ENCODE data around the gene SCNN1B. TPM values are rescaled to one million over a fixed set of nuclear protein-coding genes. Genes with fewer than 3 reads are reported as not detected.
"Not testable (repeated sequence)": the region's sequence is repeated elsewhere in the genome, so short reads cannot be mapped to it uniquely, and the experiment has no call there.

SCNN1B gene
- polyA plus RNA-seq, 3 donors from 2014 or later, result not detected

- H3K27ac Mint-ChIP-seq, result no peak overlapping the region
- peaks cover 0 to 2% (median 0%) of the 10 kb centered on the region in 3 donors for H3K27me3 Mint-ChIP-seq (ENCODE audit: low read depth in 3 of 3)
- DNase-seq, result no peak
- no peaks in the 10 kb centered on the region for H3K36me3 Mint-ChIP-seq
- H3K4me1 Mint-ChIP-seq, result no peaks in the 10 kb centered on the region
- H3K4me3 Mint-ChIP-seq, result no peak overlapping the region
- no peaks in the 10 kb centered on the region for H3K9me3 Mint-ChIP-seq
Observed at GRCh38 chr16:23377071-23377931, 75.2 kb downstream of the SCNN1B start.

GRCh38 chr16:23378256-23378655 is 76.2 kb downstream of the SCNN1B start:
- Mint-ChIP-seq H3K27me3 (ENCODE audit: low read depth in 3 of 3) (peaks cover 0 to 2% (median 0%) of the 10 kb centered on the region in 3 donors), H3K27ac (no peak overlapping the region), H3K4me3 (no peak overlapping the region), H3K36me3 (no peaks in the 10 kb centered on the region), H3K9me3 (no peaks in the 10 kb centered on the region), H3K4me1 (no peaks in the 10 kb centered on the region)
- DNase-seq, result no peak

- no peak overlapping the region for H3K4me3 Mint-ChIP-seq
- no peak for DNase-seq
- H3K9me3 Mint-ChIP-seq, result no peaks in the 10 kb centered on the region
- peaks cover 0 to 2% (median 0%) of the 10 kb centered on the region in 3 donors for H3K27me3 Mint-ChIP-seq (ENCODE audit: low read depth in 3 of 3)
- H3K4me1 Mint-ChIP-seq, result no peaks in the 10 kb centered on the region
- H3K36me3 Mint-ChIP-seq, result no peaks in the 10 kb centered on the region
- no peak overlapping the region for H3K27ac Mint-ChIP-seq
Observed at GRCh38 chr16:23378921-23379320, 76.8 kb downstream of the SCNN1B start.

DNA sequence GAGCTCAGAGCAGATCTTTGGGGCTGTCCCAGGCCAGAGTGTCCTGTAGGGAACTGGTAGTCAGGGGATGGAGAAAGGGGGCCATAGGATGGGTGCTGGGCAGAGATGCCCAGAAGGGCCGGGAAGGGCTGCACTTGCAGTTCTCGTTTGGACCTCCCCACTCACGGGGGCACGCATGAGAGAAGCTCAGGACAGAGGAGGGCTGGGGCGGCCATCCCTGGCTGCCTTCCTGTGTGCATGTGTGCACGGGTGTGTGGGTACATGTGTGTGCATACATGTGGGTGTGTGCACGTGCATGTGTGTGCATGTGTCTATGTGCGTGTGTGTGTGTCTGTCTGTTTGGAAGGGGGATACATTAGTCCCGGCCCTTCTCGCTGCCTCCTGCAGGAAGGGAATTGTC is 77.6 kb downstream of the SCNN1B start:
- Mint-ChIP-seq H3K27me3 (ENCODE audit: low read depth in 3 of 3) (peaks cover 0 to 2% (median 0%) of the 10 kb centered on the region in 3 donors), H3K36me3 (no peaks in the 10 kb centered on the region), H3K4me1 (no peaks in the 10 kb centered on the region), H3K4me3 (no peak overlapping the region), H3K27ac (no peak overlapping the region), H3K9me3 (no peaks in the 10 kb centered on the region)
- no peak for DNase-seq

DNA sequence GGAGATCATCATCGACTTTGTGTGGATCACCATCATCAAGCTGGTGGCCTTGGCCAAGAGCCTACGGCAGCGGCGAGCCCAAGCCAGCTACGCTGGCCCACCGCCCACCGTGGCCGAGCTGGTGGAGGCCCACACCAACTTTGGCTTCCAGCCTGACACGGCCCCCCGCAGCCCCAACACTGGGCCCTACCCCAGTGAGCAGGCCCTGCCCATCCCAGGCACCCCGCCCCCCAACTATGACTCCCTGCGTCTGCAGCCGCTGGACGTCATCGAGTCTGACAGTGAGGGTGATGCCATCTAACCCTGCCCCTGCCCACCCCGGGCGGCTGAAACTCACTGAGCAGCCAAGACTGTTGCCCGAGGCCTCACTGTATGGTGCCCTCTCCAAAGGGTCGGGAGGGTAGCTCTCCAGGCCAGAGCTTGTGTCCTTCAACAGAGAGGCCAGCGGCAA is 78.4 kb downstream of the SCNN1B start:
- Mint-ChIP-seq H3K9me3 (no peaks in the 10 kb centered on the region), H3K27me3 (ENCODE audit: low read depth in 3 of 3) (peaks cover 0 to 4% (median 0%) of the 10 kb centered on the region in 3 donors), H3K27ac (no peak overlapping the region), H3K4me3 (no peak overlapping the region), H3K36me3 (no peaks in the 10 kb centered on the region), H3K4me1 (no peaks in the 10 kb centered on the region)
- no peak for DNase-seq

DNA sequence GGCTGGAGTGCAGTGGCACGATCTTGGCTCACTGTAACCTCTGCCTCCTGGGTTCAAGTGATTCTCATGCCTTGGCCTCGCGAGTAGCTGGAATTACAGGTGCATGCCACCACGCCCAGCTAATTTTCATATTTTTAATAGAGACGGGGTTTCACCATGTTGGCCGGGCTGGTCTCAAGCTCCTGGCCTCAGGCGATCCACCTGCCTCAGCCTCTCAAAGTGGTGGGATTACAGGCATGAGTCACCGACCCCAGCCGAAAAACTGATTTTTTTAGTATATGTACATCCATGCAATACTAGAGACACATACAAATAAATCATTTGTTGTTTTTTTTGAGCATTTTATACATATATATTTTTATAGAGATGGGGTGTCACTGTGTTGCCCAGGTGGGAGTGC is 79.6 kb downstream of the SCNN1B start:
- not testable (repeated sequence) for H3K4me3 Mint-ChIP-seq; H3K4me1 Mint-ChIP-seq; DNase-seq; H3K27ac Mint-ChIP-seq; H3K36me3 Mint-ChIP-seq; H3K9me3 Mint-ChIP-seq; H3K27me3 Mint-ChIP-seq (ENCODE audit: low read depth in 3 of 3)

DNA sequence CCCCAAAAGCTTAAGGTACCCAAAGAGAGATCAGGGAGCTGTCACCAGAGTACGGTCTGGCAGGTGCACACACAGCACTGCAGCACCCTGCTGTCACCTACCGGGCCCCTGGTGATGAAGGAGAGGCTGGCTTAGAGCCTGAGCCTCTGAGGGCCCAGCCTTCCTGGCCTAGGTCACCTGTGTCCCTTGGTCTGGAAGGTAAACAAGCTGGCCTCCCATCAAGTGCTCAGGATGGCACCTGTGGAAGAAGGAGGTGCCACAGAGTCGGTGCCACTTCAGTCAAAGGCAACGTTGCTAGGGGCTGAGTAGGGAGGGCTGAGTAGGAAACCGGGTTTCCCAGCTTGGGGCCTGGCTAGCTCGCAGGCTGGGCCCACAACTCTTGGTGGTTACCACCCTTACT is 80.2 kb downstream of the SCNN1B start:
- DNase-seq, result no peak
- H3K36me3 Mint-ChIP-seq, result no peaks in the 10 kb centered on the region
- H3K4me3 Mint-ChIP-seq, result no peak overlapping the region
- no peak overlapping the region for H3K27ac Mint-ChIP-seq
- no peaks in the 10 kb centered on the region for H3K9me3 Mint-ChIP-seq
- H3K27me3 Mint-ChIP-seq (ENCODE audit: low read depth in 3 of 3), result peaks cover 0 to 2% (median 0%) of the 10 kb centered on the region in 3 donors
- H3K4me1 Mint-ChIP-seq, result no peaks in the 10 kb centered on the region

DNA sequence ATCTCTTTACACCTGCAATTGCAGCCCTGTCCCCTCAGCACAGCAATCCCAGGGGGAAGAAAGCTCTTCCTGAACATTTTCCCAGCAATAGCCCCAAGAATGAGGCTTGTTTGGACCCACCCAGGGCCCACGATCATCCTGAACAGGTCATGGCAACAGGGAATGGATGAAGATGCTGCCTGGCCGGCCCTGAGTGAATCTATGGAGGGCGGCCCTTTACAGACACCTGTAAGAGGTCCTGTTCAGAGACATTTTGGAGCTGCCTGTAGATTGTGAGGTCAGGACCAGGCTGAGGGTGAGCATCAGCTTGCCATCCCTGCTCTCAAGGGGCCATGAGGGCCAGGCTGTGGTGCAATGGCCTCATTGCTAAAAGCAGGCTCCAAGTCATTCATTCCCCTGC is 81.8 kb downstream of the SCNN1B start:
- no peak for DNase-seq
- H3K36me3 Mint-ChIP-seq, result peaks cover 0 to 3% (median 3%) of the 10 kb centered on the region in 3 donors
- no peaks in the 10 kb centered on the region for H3K4me1 Mint-ChIP-seq
- no peaks in the 10 kb centered on the region for H3K9me3 Mint-ChIP-seq
- no peak overlapping the region for H3K27ac Mint-ChIP-seq
- no peak overlapping the region for H3K4me3 Mint-ChIP-seq
- H3K27me3 Mint-ChIP-seq (ENCODE audit: low read depth in 3 of 3), result peaks cover 0 to 2% (median 0%) of the 10 kb centered on the region in 3 donors

DNA sequence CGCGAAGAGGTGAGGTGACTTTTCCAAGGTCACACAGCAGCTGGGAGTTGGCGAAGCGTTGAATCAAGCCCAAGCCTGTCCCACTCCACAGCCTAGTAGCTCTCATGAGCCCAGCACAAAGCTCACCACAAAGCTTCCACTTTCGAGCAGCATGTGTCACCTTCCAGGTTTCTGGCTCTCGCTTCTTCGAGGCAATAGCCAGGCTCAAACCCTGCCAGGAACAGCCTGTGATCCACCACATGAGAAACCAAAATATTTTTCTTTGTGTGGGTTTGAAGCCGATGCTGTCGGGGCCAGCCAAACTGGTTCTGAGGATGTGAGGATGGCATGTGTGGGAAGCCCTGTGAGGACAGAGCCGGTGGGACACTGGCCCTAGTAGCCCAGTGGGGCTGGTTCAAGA is 82.8 kb downstream of the SCNN1B start:
- no peak overlapping the region for H3K4me3 Mint-ChIP-seq
- H3K27ac Mint-ChIP-seq, result no peak overlapping the region
- no peak for DNase-seq
- peaks cover 0 to 2% (median 0%) of the 10 kb centered on the region in 3 donors for H3K27me3 Mint-ChIP-seq (ENCODE audit: low read depth in 3 of 3)
- H3K36me3 Mint-ChIP-seq, result peaks cover 0 to 9% (median 8%) of the 10 kb centered on the region in 3 donors
- H3K9me3 Mint-ChIP-seq, result no peaks in the 10 kb centered on the region
- no peaks in the 10 kb centered on the region for H3K4me1 Mint-ChIP-seq

- H3K9me3 Mint-ChIP-seq, result no peaks in the 10 kb centered on the region
- H3K4me3 Mint-ChIP-seq, result no peak overlapping the region
- H3K27me3 Mint-ChIP-seq (ENCODE audit: low read depth in 3 of 3), result peaks cover 0 to 2% (median 0%) of the 10 kb centered on the region in 3 donors
- H3K4me1 Mint-ChIP-seq, result no peaks in the 10 kb centered on the region
- no peak overlapping the region for H3K27ac Mint-ChIP-seq
- no peak for DNase-seq
- peaks cover 2 to 11% (median 8%) of the 10 kb centered on the region in 3 donors for H3K36me3 Mint-ChIP-seq
Observed at GRCh38 chr16:23385441-23385840, 83.3 kb downstream of the SCNN1B start.

DNA sequence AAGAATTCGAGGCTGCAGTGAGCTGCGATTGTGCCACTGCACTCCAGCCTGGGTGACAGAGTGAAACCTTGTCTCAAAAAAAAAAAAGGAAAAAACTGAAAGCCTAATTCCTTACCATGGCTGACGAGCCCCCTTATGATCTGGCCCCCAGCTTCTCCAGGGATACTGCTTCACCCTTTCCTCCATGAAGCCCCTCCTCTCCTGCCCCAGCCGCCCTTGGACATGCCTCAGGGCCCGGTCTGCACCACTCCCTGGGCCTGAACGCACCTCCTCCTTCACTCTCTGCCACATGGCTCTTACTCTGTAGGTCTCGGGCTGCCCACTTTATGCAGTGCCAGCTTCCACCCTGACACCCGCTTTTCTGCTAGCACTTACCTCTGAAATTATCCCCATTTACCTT is 85.6 kb downstream of the SCNN1B start:
- Mint-ChIP-seq H3K9me3 (no peaks in the 10 kb centered on the region), H3K27me3 (ENCODE audit: low read depth in 3 of 3) (peaks cover 0 to 3% (median 0%) of the 10 kb centered on the region in 3 donors), H3K27ac (no peak overlapping the region), H3K36me3 (peaks cover 15 to 19% (median 18%) of the 10 kb centered on the region in 3 donors), H3K4me1 (no peaks in the 10 kb centered on the region), H3K4me3 (no peak overlapping the region)
- DNase-seq, result no peak

DNA sequence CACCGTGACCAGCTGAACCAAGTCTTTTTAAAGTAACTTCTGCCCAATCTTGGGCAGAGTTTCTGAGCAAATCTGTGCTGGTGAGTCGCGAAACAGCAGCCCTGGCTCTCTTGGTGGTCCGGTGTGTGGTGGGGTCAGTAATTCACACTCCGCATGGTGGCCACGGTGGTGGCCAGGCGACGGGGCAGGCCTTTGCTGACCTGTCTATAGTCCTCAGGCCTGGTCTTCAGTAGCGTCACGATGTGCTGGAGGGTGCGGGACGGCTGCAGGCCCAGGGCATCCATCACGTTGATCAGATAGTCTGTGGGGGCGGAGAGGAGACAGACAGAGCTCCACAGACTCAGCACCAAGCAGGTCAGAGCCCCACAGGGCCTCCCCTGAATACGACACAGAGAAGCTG is 86.7 kb downstream of the SCNN1B start:
- Mint-ChIP-seq H3K9me3 (no peaks in the 10 kb centered on the region), H3K36me3 (peaks cover 18 to 21% (median 19%) of the 10 kb centered on the region in 3 donors), H3K4me1 (no peaks in the 10 kb centered on the region), H3K4me3 (no peak overlapping the region), H3K27ac (peak overlapping the region in 1 of 6 donors; percentile 46), H3K27me3 (ENCODE audit: low read depth in 3 of 3) (peaks cover 0 to 3% (median 0%) of the 10 kb centered on the region in 3 donors)
- DNase-seq, result no peak

- H3K4me1 Mint-ChIP-seq, result no peaks in the 10 kb centered on the region
- peaks cover 0 to 3% (median 0%) of the 10 kb centered on the region in 3 donors for H3K27me3 Mint-ChIP-seq (ENCODE audit: low read depth in 3 of 3)
- H3K27ac Mint-ChIP-seq, result peak overlapping the region in 1 of 6 donors; percentile 36
- no peaks in the 10 kb centered on the region for H3K9me3 Mint-ChIP-seq
- DNase-seq, result no peak
- H3K4me3 Mint-ChIP-seq, result no peak overlapping the region
- H3K36me3 Mint-ChIP-seq, result peaks cover 18 to 21% (median 21%) of the 10 kb centered on the region in 3 donors
Observed at GRCh38 chr16:23389201-23389600, 87.1 kb downstream of the SCNN1B start.

GRCh38 chr16:23389936-23390335 is 87.8 kb downstream of the SCNN1B start:
- not testable (repeated sequence) for H3K4me1 Mint-ChIP-seq; H3K27me3 Mint-ChIP-seq (ENCODE audit: low read depth in 3 of 3); DNase-seq; H3K9me3 Mint-ChIP-seq; H3K4me3 Mint-ChIP-seq; H3K27ac Mint-ChIP-seq
- peaks cover 18 to 25% (median 21%) of the 10 kb centered on the region in 3 donors for H3K36me3 Mint-ChIP-seq
